Measurements from ENCODE around the gene WFIKKN2. TPM values are rescaled to one million over a fixed set of nuclear protein-coding genes. Genes with fewer than 3 reads are reported as not detected.
A peak's percentile ranks its signal among the peaks of the same experiment; 100 is the strongest.

WFIKKN2 gene
- total and polyA plus RNA-seq, 2 of the 13 experiments (the other 11 are each of a cell fraction or from before 2014, with no cell fraction given), result not detected

- TF ChIP-seq ARID4A (CRISPR knock-in tag; IDR thresholded peaks at IDR 0.05; ENCODE audit: borderline replicate concordance) (peak; percentile 17; the same call in 1 of the 2 replicates), PRDM10 (CRISPR knock-in tag; IDR thresholded peaks at IDR 0.05; ENCODE audit: low read depth) (no peak), ZSCAN25 (CRISPR knock-in tag; IDR thresholded peaks at IDR 0.05) (no peak), SRSF1 (optimal IDR thresholded peaks at IDR 0.05; ENCODE audit: low read depth, low read length) (no peak), FOXP4 (CRISPR knock-in tag; IDR thresholded peaks at IDR 0.05) (peak; percentile 39; the same call in 1 of the 2 replicates), RNF2 (conservative IDR thresholded peaks at IDR 0.05; ENCODE audit: low read depth) (no peak), SNAPC2 (CRISPR knock-in tag; IDR thresholded peaks at IDR 0.05) (no peak), LCORL (IDR thresholded peaks at IDR 0.05) (no peak), LCORL (CRISPR knock-in tag; IDR thresholded peaks at IDR 0.05) (peak; percentile 80), TRAFD1 (CRISPR knock-in tag; IDR thresholded peaks at IDR 0.05; ENCODE audit: borderline replicate concordance) (no peak), ZNF256 (CRISPR knock-in tag; conservative IDR thresholded peaks at IDR 0.05) (0 out of 2 replicates have a peak, but pooled peaks have one; percentile 61), CHCHD3 (CRISPR knock-in tag; IDR thresholded peaks at IDR 0.05) (no peak), MEIS1 (CRISPR knock-in tag; IDR thresholded peaks at IDR 0.05; ENCODE audit: borderline replicate concordance) (no peak), ZSCAN31 (CRISPR knock-in tag; IDR thresholded peaks at IDR 0.05; ENCODE audit: low read depth) (no peak), CREM (IDR thresholded peaks at IDR 0.05) (no peak), CREM (CRISPR knock-in tag; IDR thresholded peaks at IDR 0.05) (no peak)
These were observed 32.5 kb upstream of the WFIKKN2 start (continued) for GRCh38 chr17:50802609-50803571.
